SK-N-MC (cell line): ENCODE data around the gene SFSWAP.

ENCODE experiments used
- EZH2 ChIP-seq: fragments of 200-600 bp; sonication (generic); IDR thresholded peaks from one replicate; pipeline ENCODE4 v1.6.1; 2017; ENCODE audit warnings: antibody characterized with exemption
- POLR2AphosphoS5 ChIP-seq: IDR thresholded peaks from 2 replicates; pipeline ENCODE4 v1.6.1; 2012; ENCODE audit warnings: mild to moderate bottlenecking, low read depth, low read length, borderline replicate concordance

DNA sequence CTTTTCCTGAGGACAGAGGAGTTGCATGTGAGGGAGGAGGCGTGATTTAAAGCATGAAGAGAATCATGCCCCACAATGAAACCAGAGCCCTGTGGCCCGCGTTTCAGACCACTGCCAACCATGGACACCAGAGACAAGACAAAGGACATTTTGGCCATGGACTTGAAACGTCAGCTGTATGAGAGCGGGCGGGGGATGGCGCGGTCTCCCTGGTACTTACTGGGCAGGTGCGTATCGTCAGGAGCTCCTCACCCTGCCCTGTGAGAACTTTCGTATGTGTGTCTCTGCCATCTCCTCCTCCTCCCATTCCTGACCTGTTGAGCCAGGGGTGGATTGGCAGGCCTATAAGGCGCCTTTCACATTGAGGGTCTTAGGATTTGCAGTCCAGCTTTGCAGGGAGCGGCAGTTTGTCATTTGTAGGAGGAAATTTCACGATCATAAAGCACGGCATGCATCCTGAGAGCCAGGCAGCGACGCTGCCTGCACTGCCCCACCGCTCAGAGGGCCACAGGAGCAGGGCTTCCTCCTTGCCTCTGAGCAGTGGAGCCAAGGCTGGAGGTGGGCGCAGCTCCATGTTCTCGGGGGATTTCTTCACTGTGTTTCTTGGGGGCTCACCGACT is 22.2 kb downstream of the SFSWAP start:
- TF ChIP-seq EZH2 (no peak), POLR2AphosphoS5 (no peak)
